K562 (cell line): ENCODE measurements around the gene RCSD1. TPM values are rescaled to one million over a fixed set of nuclear protein-coding genes. Genes with fewer than 3 reads are reported as not detected.

ENCODE experiments used
- ATAC-seq: fragments of 200-7000 bp; cut with Tn5 transposase; 3 replicates; pipeline ENCODE4 v1.9.1; 2020; ENCODE audit warnings: moderate library complexity
- BruUV-seq: library from RNA; stranded (reverse); fragments of 400-500 nt; replicated peaks from 2 replicates; lab custom pipeline; 2021; lab: Mats Ljungman, UMichigan
- CTCF ChIA-PET: fragments of 300-600 bp; formaldehyde crosslinking; extraction: SDS; loops from one replicate; lab custom pipeline; 2021; ENCODE audit warnings: low intra/inter-chr PET ratio; lab: Yijun Ruan, JAX
- POLR2A ChIA-PET: fragments of 300-600, 350-650 bp; sonication (Branson Sonifier 250); formaldehyde crosslinking; extraction: SDS; loops from one replicate; lab custom pipeline; 2021; ENCODE audit warnings: antibody characterized with exemption, inconsistent platforms; lab: Yijun Ruan, JAX
- DNase-seq, 4 experiments: peaks; one replicate each; pipeline versions ENCODE4 v3.0.0 to v3.0.0-alpha.2; 2011 to 2018; ENCODE audit warnings: low spot score in 3 of 4, mixed read lengths in 3 of 4; ENCODE audit errors: extremely low read depth in 1 of 4
- FAIRE-seq: peaks from 2 replicates; lab custom pipeline; 2011; peaks lifted over from hg19 to GRCh38; lab: Jason Lieb, UNC
- H2AFZ ChIP-seq: 2 replicates; pipeline ENCODE4 v1.6.0; 2011; ENCODE audit warnings: low read depth, low read length, control low read depth, inconsistent platforms
- H3K27ac ChIP-seq: fragments of 200-600 bp; 3 replicates; pipeline ENCODE4 v1.8.0; 2011; ENCODE audit warnings: low read depth, mild to moderate bottlenecking, control low read depth, inconsistent platforms, low read length, moderate library complexity, mixed read lengths; ENCODE audit errors: extremely low read depth
- H3K27me3 ChIP-seq, 2 experiments: fragments of 300-600 bp in 1 of 2; 2 replicates in 1 of 2; 3 replicates in 1 of 2; pipeline versions ENCODE4 v1.6.0 to v1.8.0; 2011; ENCODE audit warnings: inconsistent platforms in 2 of 2, low read length in 2 of 2, mild to moderate bottlenecking in 1 of 2, mixed read lengths in 1 of 2, moderate library complexity in 1 of 2; ENCODE audit not compliant: control insufficient read depth in 2 of 2, insufficient read depth in 2 of 2
- H3K36me3 ChIP-seq: fragments of 300-600 bp; 3 replicates; pipeline ENCODE4 v1.8.0; 2011; ENCODE audit warnings: mild to moderate bottlenecking, low read length, inconsistent platforms; ENCODE audit not compliant: control insufficient read depth, insufficient read depth
- H3K4me1 ChIP-seq, 2 experiments: fragments of 200-600 bp in 1 of 2; replicated peaks in 1 of 2; 2 replicates in 1 of 2; 3 replicates in 1 of 2; pipeline versions ENCODE4 v1.5.1 to v1.8.0; 2011; ENCODE audit warnings: inconsistent platforms in 2 of 2, low read length in 2 of 2, mild to moderate bottlenecking in 1 of 2, mixed read lengths in 1 of 2, moderate library complexity in 1 of 2; ENCODE audit not compliant: control insufficient read depth in 2 of 2, insufficient read depth in 2 of 2
- H3K4me2 ChIP-seq: 2 replicates; pipeline ENCODE4 v1.6.1; 2011; ENCODE audit warnings: low read length, control low read depth, inconsistent platforms, mixed read lengths; ENCODE audit not compliant: insufficient read depth
- H3K4me3 ChIP-seq: fragments of 200-600 bp; sonication (generic), shearing (Covaris generic); 2 replicates; pipeline ENCODE4 v1.5.1; 2016; ENCODE audit warnings: control low read depth, inconsistent platforms
- H3K79me2 ChIP-seq: fragments of 200-600 bp; 3 replicates; pipeline ENCODE4 v1.8.0; 2011; ENCODE audit warnings: low read length, inconsistent platforms; ENCODE audit not compliant: control insufficient read depth, insufficient read depth
- H3K9ac ChIP-seq, 2 experiments: 2 replicates each; pipeline versions ENCODE4 v1.6.0 to v1.6.1; 2011; ENCODE audit warnings: low read depth in 2 of 2, low read length in 2 of 2, control low read depth in 1 of 2, inconsistent platforms in 1 of 2, mild to moderate bottlenecking in 1 of 2, mixed read lengths in 1 of 2; ENCODE audit not compliant: insufficient read depth in 1 of 2
- H3K9me1 ChIP-seq: one replicate; pipeline ENCODE4 v1.6.0; 2011; ENCODE audit warnings: inconsistent platforms, mild to moderate bottlenecking, low read length, moderate library complexity; ENCODE audit not compliant: control insufficient read depth, insufficient read depth
- H3K9me3 ChIP-seq: replicated peaks from 2 replicates; pipeline ENCODE4 v1.5.1; 2011; ENCODE audit warnings: low read depth, low read length, inconsistent platforms; ENCODE audit not compliant: control insufficient read depth, insufficient read depth
- H4K20me1 ChIP-seq: replicated peaks from 2 replicates; pipeline ENCODE4 v1.6.1; 2011; ENCODE audit warnings: low read length, inconsistent platforms, mixed read lengths; ENCODE audit not compliant: control insufficient read depth, insufficient read depth
- FIP1L1 ChIP-seq: fragments of 200-400 bp; formaldehyde crosslinking; IDR thresholded peaks from 2 replicates; pipeline ENCODE4 v1.6.1; 2018; ENCODE audit warnings: mild to moderate bottlenecking, low read depth, low read length; ENCODE audit not compliant: poor library complexity, severe bottlenecking
- MEIS2 ChIP-seq: fragments of 450-650 bp; IDR thresholded peaks from 2 replicates; pipeline ENCODE4 v1.6.1; 2014; ENCODE audit warnings: mild to moderate bottlenecking; ENCODE audit not compliant: partially characterized antibody
- PBX2 ChIP-seq, 2 experiments: IDR thresholded peaks in 1 of 2; conservative IDR thresholded peaks in 1 of 2; 2 replicates each; pipeline ENCODE4 v1.6.1; 2016; ENCODE audit warnings: low read depth in 2 of 2, mild to moderate bottlenecking in 1 of 2, missing compliant biosample characterization in 1 of 2, missing genetic modification characterization in 1 of 2, moderate library complexity in 1 of 2
- PCBP1 ChIP-seq: fragments of 200-400 bp; formaldehyde crosslinking; IDR thresholded peaks from 2 replicates; pipeline ENCODE4 v1.6.1; 2018; ENCODE audit warnings: mild to moderate bottlenecking, low read depth, low read length; ENCODE audit not compliant: poor library complexity, severe bottlenecking
- RUNX1 ChIP-seq: sonication (generic); IDR thresholded peaks from 2 replicates; pipeline ENCODE4 v1.6.1; 2016; ENCODE audit warnings: antibody characterized with exemption, low read depth
- SMAD3 ChIP-seq: fragments of 450-650 bp; formaldehyde crosslinking; conservative IDR thresholded peaks from 2 replicates; pipeline ENCODE4 v1.4.0; 2020; ENCODE audit warnings: mild to moderate bottlenecking
- ZKSCAN1 ChIP-seq: fragments of 150-350 bp; IDR thresholded peaks from 2 replicates; pipeline ENCODE4 v1.6.1; 2016; ENCODE audit warnings: low read depth, low read length
- WGBS: fragments of 100-300 bp; shearing (Covaris generic); methylation state at CpG from one replicate; pipeline ENCODE4 v1.1.6; 2016; ENCODE audit warnings: low coverage, mixed read lengths; ENCODE audit not compliant: insufficient coverage; ENCODE audit errors: missing lambda C conversion rate; 5-methylcytosine and 5-hydroxymethylcytosine counted together
- in situ Hi-C: fragments of 300-500 bp; cut with MboI; formaldehyde crosslinking; loops from 4 replicates; pipeline ENCODE4 v1.15.0; 2018; ENCODE audit warnings: inconsistent platforms, mixed read lengths
- intact Hi-C: fragments of 100-400 bp; cut with micrococcal nuclease; formaldehyde crosslinking; loops from 2 replicates; pipeline ENCODE4 v1.14.2; 2022
- polyA plus RNA-seq, 8 experiments: library from polyadenylated mRNA; depleted of rRNA in 4 of 8; stranded (reverse) in 5 of 8; unstranded in 3 of 8; fragments of >200 nt; fragmentation: Nextera tagmentation in 2 of 8; fragmentation: Illumina TruSeq in 1 of 8; extraction: Ambion mirVana in 2 of 8; extraction: Trizol in 1 of 8; gene quantifications; 2 replicates each; pipeline versions ENCODE4 v1.2.1 to v1.2.3, GENCODE V29; 2011 to 2014; ENCODE audit warnings: inconsistent platforms in 1 of 8, missing spikeins in 1 of 8
- total RNA-seq, 7 experiments: library from RNA; depleted of rRNA in 6 of 7; stranded (reverse); fragments of >200 nt in 6 of 7; fragmentation: Illumina TruSeq in 2 of 7; extraction: Trizol in 2 of 7; gene quantifications; 2 replicates each; pipeline versions ENCODE4 v1.2.1 to v1.2.3, GENCODE V29; 2011 to 2021; ENCODE audit warnings: low replicate concordance in 1 of 7

Gene RCSD1
- total and polyA plus RNA-seq, 9 of the 15 experiments (the other 6 are each of a cell fraction or from before 2014, with no cell fraction given), result 7.8 to 69.8 (median 45.3) TPM

GRCh38 chr1:167698313-167698712 is 68.3 kb downstream of the RCSD1 start:
- DNase-seq, result no peak
- BruUV-seq, result no TSS peak
- Histone ChIP-seq H3K27me3 (no peaks in the 10 kb centered on the region), H3K4me1 (no peaks in the 10 kb centered on the region; a peak in 1 of 5 replicates), H3K9me3 (no peaks in the 10 kb centered on the region), H4K20me1 (no peaks in the 10 kb centered on the region), H3K4me3 (no peak overlapping the region), H3K79me2 (no peaks in the 10 kb centered on the region), H2AFZ (no peak overlapping the region), H3K36me3 (peaks cover 61% of the 10 kb centered on the region), H3K27ac (no peak overlapping the region), H3K4me2 (no peak overlapping the region), H3K9me1 (no peaks in the 10 kb centered on the region), H3K9ac (no peak overlapping the region)
- CTCF ChIA-PET, result no interaction called here
- TF ChIP-seq RUNX1 (no peak), PCBP1 (no peak), FIP1L1 (no peak), PBX2 (CRISPR knock-in tag; IDR thresholded peaks at IDR 0.05; ENCODE audit: low read depth) (no peak), PBX2 (tag; conservative IDR thresholded peaks at IDR 0.05; ENCODE audit: low read depth) (no peak), MEIS2 (no peak), SMAD3 (CRISPR knock-in tag) (no peak), ZKSCAN1 (no peak)
- POLR2A ChIA-PET, result interaction anchor here (1.0 to 1.8 kb wide), 3 partner anchors 9 to 72 kb away, joined by 3 to 5 read pairs (median 5); no protein-coding TSS in a partner anchor
- 80% methylated on average over 4 of the region's 4 CpGs for WGBS
- intact Hi-C loops (no loop called here), in situ Hi-C loops (loop anchor here (10.0 to 25.0 kb wide), 3 partner anchors 634 to 1686 kb away; no protein-coding TSS in a partner anchor)
- ATAC-seq, result no peak
- no peak for FAIRE-seq
